Kidney glomerular epithelial cell (primary cell): ENCODE results near the gene PRKAG2.

Experiments
- DNase-seq: peaks from one replicate; lab custom pipeline; 2025; lab: John Stamatoyannopoulos, UW

Gene PRKAG2

DNA sequence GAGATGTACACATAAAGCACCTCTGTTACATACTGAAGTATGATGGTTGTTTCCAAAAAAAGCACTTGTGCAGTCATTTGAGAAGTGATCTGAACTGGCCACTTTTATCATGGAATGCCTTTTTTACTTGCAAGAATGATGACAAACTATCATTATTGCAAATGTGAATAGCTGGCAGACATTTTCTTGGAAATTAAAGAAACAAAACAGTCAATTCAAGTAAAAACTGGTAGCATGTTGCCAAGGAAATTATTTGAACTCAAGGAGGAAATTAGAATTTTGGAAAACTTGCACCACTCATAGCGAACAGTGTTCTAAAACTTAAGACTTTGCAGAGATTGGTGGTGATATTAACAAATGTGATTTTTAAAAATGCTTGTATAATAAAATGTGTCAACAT lies 363.8 kb downstream of the PRKAG2 start:
- DNase-seq, result no peak

DNA sequence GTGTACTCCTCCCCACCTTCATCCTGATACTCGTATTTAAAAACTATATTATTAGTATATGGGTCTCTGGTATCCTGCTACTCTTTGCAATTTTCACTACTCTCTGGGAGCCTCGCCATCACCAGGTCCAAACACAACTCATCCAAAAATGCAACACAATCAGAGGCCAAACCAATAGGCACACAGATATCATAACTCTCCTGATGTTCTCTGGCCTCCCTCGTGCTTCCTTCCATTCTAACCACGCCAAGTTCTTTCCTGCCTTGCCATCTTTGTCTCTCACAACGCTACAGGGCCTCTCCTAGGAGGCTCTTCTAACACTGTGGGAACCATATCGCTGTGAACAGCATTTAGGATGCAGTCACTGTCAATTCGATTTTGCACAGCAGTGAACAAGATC lies 364.6 kb downstream of the PRKAG2 start:
- no peak for DNase-seq

DNA sequence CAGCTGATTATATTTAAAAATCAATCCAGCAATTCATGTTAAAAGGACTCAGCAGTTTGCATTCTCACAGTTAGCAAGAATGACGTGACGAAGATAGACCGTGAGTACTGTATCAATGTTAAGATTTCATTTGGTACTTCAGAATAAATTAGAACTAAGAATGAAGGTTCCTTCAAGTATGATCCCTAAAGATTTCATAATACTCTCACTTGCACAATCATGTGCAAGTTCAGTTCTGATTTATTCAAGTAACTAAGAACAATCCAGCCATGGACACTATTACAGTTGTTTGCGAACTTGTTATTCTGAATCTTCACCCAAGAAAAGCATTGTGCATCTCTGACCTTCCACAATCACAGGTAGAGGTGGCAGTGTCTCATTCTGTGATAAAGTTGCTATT lies 365.0 kb downstream of the PRKAG2 start:
- no peak for DNase-seq

DNA sequence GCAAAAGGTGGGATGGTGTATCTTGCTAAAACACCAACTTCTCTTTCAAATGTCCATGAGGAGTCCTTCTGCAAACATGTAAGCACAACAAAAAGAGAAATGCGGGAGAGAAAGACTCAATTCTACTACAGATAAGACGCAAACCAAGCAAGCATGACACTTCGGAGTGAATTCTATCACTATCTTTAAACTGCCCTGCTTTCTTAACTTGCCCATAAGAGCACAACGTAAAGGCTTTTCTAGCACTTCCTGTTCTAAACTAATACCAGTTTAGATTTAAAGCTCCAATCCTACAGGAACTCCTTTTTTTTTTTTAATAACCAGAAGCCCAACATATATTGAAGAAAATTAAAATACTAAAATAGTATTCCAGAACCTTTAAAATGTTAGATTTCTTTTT lies 365.6 kb downstream of the PRKAG2 start:
- DNase-seq, result no peak

DNA sequence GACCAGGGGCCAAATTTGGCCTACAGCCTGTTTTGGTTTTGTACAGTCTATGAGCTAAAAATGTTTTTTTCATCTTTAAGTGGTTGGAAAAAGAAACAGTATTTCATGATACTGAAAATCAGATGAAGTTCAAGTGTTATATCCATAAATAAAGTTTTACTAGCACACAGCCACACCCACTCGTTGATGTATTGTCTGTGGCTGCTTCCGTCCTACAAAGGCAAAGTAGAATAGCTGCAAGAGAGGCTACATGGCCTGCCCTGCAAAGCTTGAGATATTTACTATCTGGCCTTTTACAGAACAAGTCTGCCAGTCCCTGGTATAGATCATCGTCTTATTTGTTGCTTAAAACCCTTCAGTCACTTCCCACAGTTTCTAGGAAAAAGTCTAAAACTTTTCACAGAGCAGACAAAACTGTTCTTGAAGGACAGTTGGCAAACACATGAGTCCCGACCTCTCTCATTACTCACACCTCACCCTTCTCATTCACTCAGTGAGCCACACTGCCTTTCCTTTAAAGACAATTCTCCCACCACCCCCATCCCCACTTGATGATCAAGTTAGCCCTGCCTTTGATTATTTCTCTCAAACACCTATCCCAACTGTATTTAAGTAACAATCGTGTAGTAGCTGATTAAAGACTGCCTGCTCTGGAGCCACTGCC lies 367.1 kb downstream of the PRKAG2 start:
- no peak for DNase-seq

DNA sequence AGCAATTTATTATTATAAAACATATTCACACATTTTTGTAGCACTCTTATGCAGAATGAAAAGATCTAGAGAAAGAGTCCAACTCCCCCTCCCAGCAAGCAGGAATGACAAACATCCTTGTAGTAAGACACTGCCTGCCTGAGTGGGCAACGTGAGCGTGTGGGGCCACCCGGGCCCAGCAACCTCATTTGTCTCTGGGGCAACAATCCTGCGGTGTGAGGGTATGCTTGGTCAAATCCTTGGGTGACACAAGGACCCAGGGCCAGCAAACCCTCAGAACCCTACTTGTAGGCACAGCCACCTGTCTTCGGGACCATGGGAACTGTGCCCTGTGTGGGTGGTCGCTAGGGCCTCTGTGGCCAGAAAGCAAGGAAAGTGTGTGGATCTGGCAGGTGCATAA lies 367.9 kb downstream of the PRKAG2 start:
- DNase-seq, result peak; percentile 20

DNA sequence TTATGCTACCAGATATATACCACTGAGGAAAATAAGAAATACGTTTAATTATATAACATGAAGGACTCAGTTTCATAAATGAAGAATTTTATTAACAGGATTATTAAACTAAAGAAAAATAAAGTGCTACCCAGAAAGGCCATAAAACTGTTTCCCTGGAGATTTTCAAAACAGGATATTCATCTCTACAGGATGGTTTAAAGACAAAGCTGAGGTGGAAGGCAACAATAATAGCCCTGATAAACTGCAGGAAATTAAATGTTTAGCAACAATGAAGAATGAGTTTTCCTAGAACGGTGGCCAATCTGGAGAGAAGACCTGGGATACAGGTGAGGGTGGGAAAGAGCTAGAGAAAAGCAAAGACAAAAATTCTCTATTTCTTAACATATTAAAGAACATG lies 369.1 kb downstream of the PRKAG2 start:
- DNase-seq, result no peak

DNA sequence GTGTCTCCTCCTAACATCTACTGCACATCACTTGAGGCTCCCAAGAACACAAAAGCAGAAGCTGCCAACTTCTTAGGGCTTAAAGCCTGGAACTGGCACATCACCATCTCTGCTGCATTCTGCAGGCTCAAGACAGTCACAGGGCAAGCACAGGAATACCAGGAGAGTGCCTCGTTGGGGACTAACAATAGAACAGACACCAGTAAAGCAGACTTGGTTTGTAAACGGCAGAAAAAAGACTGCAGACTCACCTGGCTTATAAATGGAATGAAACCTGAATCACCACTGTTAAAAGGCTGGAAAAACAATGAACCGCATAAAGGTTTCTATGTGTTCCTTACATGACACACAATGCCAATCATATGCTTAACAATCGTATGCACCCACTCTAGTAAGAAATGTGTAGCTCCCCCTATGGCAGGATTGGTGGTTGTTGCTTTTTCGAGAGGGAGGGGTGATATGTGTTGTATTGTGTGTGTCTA lies 370.0 kb downstream of the PRKAG2 start:
- DNase-seq, result no peak
